OCI-LY3 (cell line): ENCODE results near the gene SLC25A21.

Source experiments
- H2AFZ ChIP-seq: fragments of 200-600, 300-600 bp; shearing (Covaris generic); 2 replicates; pipeline ENCODE4 v1.6.0; 2014; ENCODE audit warnings: antibody characterized with exemption, low read depth, low read length
- H3K27ac ChIP-seq: fragments of 200-600, 300-600 bp; sonication (generic); 2 replicates; pipeline ENCODE4 v1.5.1; 2014; ENCODE audit warnings: mild to moderate bottlenecking, low read length, moderate library complexity, mixed read lengths
- H3K27me3 ChIP-seq: fragments of 200-600, 300-600 bp; sonication (generic); 2 replicates; pipeline ENCODE4 v1.6.1; 2014; ENCODE audit warnings: low read depth, low read length, mixed read lengths
- H3K36me3 ChIP-seq: fragments of 200-600, 300-600 bp; sonication (generic); replicated peaks from 2 replicates; pipeline ENCODE3; 2014; ENCODE audit warnings: low read depth, low read length, mixed read lengths
- H3K4me1 ChIP-seq: fragments of 300-600, 200-600 bp; sonication (generic); 2 replicates; pipeline ENCODE4 v1.6.1; 2014; ENCODE audit warnings: low read length, mixed read lengths
- H3K4me2 ChIP-seq: fragments of 200-600, 300-600 bp; sonication (generic); 2 replicates; pipeline ENCODE4 v1.6.1; 2014; ENCODE audit warnings: low read length, mixed read lengths
- H3K4me3 ChIP-seq: fragments of 300-600, 200-600 bp; sonication (generic); 2 replicates; pipeline ENCODE4 v1.5.1; 2014; ENCODE audit warnings: antibody characterized with exemption, mild to moderate bottlenecking, low read length, moderate library complexity
- H3K79me2 ChIP-seq: fragments of 300-600, 200-600 bp; shearing (Covaris generic); 2 replicates; pipeline ENCODE4 v1.6.1; 2014; ENCODE audit warnings: mild to moderate bottlenecking, low read length, mixed read lengths
- H3K9ac ChIP-seq: fragments of 300-600, 200-600 bp; shearing (Covaris generic); 2 replicates; pipeline ENCODE4 v1.6.0; 2014; ENCODE audit warnings: mild to moderate bottlenecking, low read length, moderate library complexity
- H3K9me3 ChIP-seq: fragments of 200-600, 300-600 bp; shearing (Covaris generic); 2 replicates; pipeline ENCODE4 v1.6.1; 2014; ENCODE audit warnings: low read length, mixed read lengths; ENCODE audit not compliant: insufficient read depth
- H4K20me1 ChIP-seq: fragments of 200-600, 300-600 bp; sonication (generic); 2 replicates; pipeline ENCODE4 v1.6.1; 2016; ENCODE audit warnings: low read length, mixed read lengths; ENCODE audit not compliant: insufficient read depth
- EZH2phosphoT487 ChIP-seq: fragments of 200-600 bp; shearing (Covaris generic); IDR thresholded peaks from 2 replicates; pipeline ENCODE4 v1.6.1; 2018; ENCODE audit warnings: antibody characterized with exemption, mixed run types, low read depth
- TF ChIP-seq, protein P1 (sequence below): fragments of 200-600, 300-600 bp; sonication (generic); IDR thresholded peaks from 2 replicates; pipeline ENCODE4 v1.5.1; 2014; ENCODE audit warnings: antibody characterized with exemption, low read length, low read depth

The SLC25A21 gene

DNA sequence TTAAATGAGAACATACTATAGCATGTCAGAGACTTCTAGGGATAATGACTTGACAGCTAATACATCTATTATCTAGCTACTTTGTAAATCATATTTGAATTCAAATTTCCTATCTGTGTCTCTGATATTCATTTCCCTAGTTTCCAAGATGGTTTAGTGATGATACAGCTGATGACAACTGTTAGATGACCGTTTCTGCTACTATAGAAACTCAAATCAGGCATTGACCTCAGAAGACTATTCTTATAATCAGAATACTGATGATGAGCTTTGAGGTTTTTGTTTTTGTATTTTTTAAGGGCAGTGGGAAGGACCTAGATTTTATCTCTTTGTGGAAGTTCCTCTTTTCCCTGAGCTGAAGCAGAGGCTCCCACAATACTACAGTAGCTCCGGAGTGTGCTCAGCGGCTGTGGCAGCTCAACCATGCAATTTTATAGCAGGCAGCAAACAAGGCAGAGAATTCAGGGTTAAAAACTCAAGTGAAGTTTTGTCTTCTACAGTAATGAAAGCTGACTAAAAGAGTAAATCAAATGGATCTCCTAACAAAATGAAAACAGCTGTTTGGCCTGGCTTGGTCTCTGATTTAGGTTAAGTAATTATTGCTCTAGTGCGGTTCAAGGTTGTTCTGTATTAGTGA lies 145.1 kb downstream of the SLC25A21 start:
- H3K36me3 ChIP-seq = no peaks in the 10 kb centered on the region
- no peaks in the 10 kb centered on the region for H3K4me1 ChIP-seq
- no peaks in the 10 kb centered on the region for H4K20me1 ChIP-seq
- H3K9me3 ChIP-seq = no peaks in the 10 kb centered on the region
- H3K27ac ChIP-seq = no peak overlapping the region
- no peak overlapping the region for H3K9ac ChIP-seq
- H3K27me3 ChIP-seq = no peaks in the 10 kb centered on the region
- no peaks in the 10 kb centered on the region for H3K79me2 ChIP-seq
- H3K4me3 ChIP-seq = no peak overlapping the region
- no peak overlapping the region for H3K4me2 ChIP-seq
- no peak for TF ChIP-seq EZH2phosphoT487
- TF ChIP-seq, protein P1, sequence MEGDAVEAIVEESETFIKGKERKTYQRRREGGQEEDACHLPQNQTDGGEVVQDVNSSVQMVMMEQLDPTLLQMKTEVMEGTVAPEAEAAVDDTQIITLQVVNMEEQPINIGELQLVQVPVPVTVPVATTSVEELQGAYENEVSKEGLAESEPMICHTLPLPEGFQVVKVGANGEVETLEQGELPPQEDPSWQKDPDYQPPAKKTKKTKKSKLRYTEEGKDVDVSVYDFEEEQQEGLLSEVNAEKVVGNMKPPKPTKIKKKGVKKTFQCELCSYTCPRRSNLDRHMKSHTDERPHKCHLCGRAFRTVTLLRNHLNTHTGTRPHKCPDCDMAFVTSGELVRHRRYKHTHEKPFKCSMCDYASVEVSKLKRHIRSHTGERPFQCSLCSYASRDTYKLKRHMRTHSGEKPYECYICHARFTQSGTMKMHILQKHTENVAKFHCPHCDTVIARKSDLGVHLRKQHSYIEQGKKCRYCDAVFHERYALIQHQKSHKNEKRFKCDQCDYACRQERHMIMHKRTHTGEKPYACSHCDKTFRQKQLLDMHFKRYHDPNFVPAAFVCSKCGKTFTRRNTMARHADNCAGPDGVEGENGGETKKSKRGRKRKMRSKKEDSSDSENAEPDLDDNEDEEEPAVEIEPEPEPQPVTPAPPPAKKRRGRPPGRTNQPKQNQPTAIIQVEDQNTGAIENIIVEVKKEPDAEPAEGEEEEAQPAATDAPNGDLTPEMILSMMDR = no peak
- H2AFZ ChIP-seq = no peak overlapping the region

GRCh38 chr14:37023875-37024565 lies 148.4 kb downstream of the SLC25A21 start:
- no peaks in the 10 kb centered on the region for H3K36me3 ChIP-seq

DNA sequence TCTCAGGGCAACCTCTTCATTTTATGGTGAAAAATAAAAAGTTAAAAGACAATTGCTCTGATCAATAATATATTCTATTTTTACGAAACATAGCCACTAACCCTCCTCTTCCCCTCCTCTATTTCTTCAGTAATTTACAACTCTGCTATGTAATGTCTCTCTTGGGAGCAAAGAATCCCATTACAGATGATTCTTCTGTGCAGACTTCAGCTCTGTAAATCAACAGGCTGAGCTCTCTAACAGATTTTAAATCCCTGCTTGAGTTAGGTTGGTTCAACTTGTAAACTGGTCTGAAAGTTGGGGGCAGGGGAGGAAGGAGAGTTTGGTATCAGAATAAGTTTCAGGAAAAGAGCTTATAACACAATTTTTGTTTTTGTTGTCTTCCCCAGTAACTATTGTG lies 151.0 kb downstream of the SLC25A21 start:
- Histone ChIP-seq H3K79me2 (no peaks in the 10 kb centered on the region), H3K4me1 (peaks cover 6% of the 10 kb centered on the region), H3K9me3 (no peaks in the 10 kb centered on the region), H4K20me1 (no peaks in the 10 kb centered on the region), H2AFZ (no peak overlapping the region), H3K36me3 (no peaks in the 10 kb centered on the region), H3K9ac (no peak overlapping the region), H3K4me3 (no peak overlapping the region), H3K4me2 (no peak overlapping the region), H3K27me3 (no peaks in the 10 kb centered on the region), H3K27ac (no peak overlapping the region)
- TF ChIP-seq, protein P1 = no peak
- TF ChIP-seq EZH2phosphoT487 = no peak

More at GRCh38 chr14:37023875-37024565, 148.4 kb downstream of the SLC25A21 start:
- Histone ChIP-seq H3K9ac (no peak overlapping the region), H3K9me3 (no peaks in the 10 kb centered on the region), H3K4me3 (no peak overlapping the region), H3K79me2 (no peaks in the 10 kb centered on the region), H3K27me3 (no peaks in the 10 kb centered on the region), H4K20me1 (no peaks in the 10 kb centered on the region), H3K4me2 (no peak overlapping the region), H3K4me1 (peaks cover 6% of the 10 kb centered on the region), H3K27ac (no peak overlapping the region), H2AFZ (no peak overlapping the region)
- TF ChIP-seq, protein P1 = peak; percentile 61
- TF ChIP-seq EZH2phosphoT487 = no peak

GRCh38 chr14:37019488-37019887 lies 152.9 kb downstream of the SLC25A21 start:
- Histone ChIP-seq H3K36me3 (no peaks in the 10 kb centered on the region), H3K9me3 (no peaks in the 10 kb centered on the region), H3K27me3 (no peaks in the 10 kb centered on the region), H4K20me1 (no peaks in the 10 kb centered on the region), H3K4me1 (peaks cover 6% of the 10 kb centered on the region), H3K27ac (no peak overlapping the region), H3K4me2 (no peak overlapping the region), H3K4me3 (no peak overlapping the region), H3K79me2 (no peaks in the 10 kb centered on the region), H3K9ac (no peak overlapping the region), H2AFZ (no peak overlapping the region)
- no peak for TF ChIP-seq EZH2phosphoT487
- TF ChIP-seq, protein P1 = no peak
